SK-N-SH (cell line): ENCODE data around the gene CASZ1.

ENCODE experiments used
- CTCF ChIP-seq: fragments of 200-600 bp; sonication (generic); IDR thresholded peaks from 2 replicates; pipeline ENCODE4 v1.6.1; 2017; ENCODE audit warnings: antibody characterized with exemption, mild to moderate bottlenecking, moderate library complexity
- MXI1 ChIP-seq: IDR thresholded peaks from 2 replicates; pipeline ENCODE4 v1.6.1; 2012; ENCODE audit warnings: mild to moderate bottlenecking, low read depth, low read length, improper control_type of control experiment

DNA sequence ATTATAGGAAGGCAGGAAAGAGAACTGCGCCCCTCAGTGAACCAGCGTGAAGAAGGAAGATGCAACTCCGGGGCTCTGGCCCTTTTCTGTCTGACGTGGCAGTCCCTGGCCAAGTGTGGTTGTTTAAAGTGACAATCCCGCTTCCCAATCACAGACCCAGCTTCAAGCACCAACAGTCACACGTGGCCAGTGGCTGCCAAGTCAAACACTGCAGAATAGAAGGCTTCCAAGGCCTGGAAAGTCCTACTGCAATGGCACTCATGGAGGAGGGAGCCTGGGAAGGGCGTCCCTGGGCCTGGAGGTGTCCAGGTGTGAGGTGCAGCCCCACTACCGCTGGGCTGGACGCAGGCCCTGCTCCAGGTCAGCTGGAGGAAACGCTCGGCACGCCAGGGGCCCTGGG lies 143.8 kb downstream of the CASZ1 start:
- TF ChIP-seq MXI1 (no peak), CTCF (no peak)
